Skin epidermis (tissue), 12 donors: ENCODE results near the gene GRM7.

Experiments used
- H3K27ac ChIP-seq, 21 experiments: fragments of 200-600 bp; sonication (generic) in 11 of 21; one replicate each; pipeline ENCODE4 v1.5.0; 2020; ENCODE audit warnings: mild to moderate bottlenecking in 3 of 21, inconsistent platforms in 2 of 21, moderate library complexity in 2 of 21
- H3K4me3 ChIP-seq, 7 experiments: fragments of 200-600 bp; sonication (generic) in 2 of 7; one replicate each; pipeline ENCODE4 v1.5.0; 2020; ENCODE audit warnings: inconsistent platforms in 2 of 7, mild to moderate bottlenecking in 2 of 7, moderate library complexity in 1 of 7

The GRM7 gene

DNA sequence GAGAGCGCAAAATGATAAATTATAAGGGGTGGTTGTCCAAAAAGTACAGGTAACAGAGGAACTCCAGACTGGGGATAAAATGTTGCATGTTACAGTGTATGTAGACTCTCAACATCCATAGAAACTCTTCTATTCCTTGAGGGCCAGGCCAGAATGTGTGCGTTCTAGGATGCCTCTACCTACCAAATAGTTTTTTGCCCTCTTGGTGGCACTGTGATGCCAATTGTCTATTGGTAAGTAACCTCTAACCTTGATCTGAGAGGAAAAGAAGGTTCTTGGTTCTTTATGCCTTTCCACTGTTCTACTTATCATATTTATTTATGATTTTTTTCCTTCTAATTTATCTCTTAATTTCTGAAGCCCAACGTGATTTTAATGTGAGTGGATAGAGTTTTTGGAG lies 424.6 kb downstream of the GRM7 start:
- no peak overlapping the region for H3K4me3 ChIP-seq
- no peak overlapping the region for H3K27ac ChIP-seq

DNA sequence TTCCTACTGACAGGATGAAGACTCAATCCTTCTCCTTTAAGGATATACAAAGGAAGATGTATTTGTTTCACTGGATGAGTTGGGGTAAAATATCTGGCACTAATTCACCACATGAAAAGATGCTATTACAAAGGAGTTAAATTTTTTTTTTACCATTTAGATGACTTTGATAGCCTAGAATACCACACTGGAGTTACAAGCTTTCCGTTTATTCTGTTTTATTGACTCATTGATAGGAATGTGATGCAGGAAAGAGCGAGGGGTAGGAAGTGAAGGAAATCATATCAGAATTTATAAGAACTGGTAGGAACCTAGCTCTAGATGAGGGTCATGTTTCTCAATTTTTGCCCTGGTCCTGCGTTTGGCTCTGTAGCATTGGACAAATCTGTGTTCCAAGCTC lies 427.2 kb downstream of the GRM7 start:
- no peak overlapping the region for H3K4me3 ChIP-seq

DNA sequence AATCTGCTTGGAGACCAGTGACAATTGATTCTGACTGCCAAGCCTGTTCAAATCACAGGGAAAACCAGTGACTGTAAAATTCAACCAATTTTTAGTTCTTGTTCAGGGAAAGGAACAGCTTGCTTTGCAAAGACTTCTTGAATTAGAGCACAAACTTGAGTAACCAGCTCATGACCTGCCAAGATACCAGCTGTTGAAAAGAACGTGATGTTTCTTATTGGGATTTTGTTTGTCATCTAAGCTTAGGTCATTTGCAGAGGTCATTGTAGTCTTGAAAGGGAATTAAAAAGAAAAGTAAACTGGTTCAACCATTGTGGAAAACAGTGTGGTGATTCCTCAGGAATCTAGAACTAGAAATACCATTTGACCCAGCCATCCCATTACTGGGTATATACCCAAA lies 428.2 kb downstream of the GRM7 start:
- no peak overlapping the region for H3K27ac ChIP-seq
- no peak overlapping the region for H3K4me3 ChIP-seq

More for the DNA sequence above, 427.2 kb downstream of the GRM7 start:
- no peak overlapping the region for H3K27ac ChIP-seq

DNA sequence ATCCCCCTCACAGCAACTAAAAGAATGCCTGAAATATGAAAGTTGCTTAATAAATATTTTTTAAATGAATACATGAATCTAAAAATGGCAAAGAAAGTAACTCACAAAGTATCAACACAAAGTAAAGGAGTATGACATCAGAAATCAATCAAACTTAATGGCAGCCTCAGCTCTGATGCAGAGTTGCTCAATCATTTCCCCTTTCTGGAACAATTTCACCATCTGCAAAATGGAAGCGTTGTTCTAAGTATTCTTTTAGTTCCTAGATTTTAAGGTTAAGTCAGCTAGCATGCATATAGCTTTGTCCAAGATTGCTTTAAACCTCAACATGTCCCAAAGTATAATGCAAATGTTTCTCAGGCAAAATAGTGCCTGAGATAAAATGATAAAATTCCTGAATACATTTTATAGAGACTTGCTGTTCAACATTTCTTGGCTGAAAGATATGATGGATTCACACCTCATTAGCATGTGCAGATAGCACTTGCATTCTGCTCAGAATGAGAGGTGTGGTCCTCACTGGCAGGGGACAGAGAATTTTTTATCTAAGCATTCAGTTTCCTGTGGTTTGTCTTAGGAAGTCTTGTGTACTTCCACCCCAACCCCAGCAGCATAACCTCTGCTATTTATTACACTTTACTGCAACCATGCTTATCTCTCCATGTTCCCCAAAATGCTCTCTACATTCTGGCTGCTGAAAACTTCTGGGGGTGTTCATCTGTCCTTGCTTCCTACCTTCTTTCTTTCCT lies 429.3 kb downstream of the GRM7 start:
- no peak overlapping the region for H3K27ac ChIP-seq
- H3K4me3 ChIP-seq = no peak overlapping the region

DNA sequence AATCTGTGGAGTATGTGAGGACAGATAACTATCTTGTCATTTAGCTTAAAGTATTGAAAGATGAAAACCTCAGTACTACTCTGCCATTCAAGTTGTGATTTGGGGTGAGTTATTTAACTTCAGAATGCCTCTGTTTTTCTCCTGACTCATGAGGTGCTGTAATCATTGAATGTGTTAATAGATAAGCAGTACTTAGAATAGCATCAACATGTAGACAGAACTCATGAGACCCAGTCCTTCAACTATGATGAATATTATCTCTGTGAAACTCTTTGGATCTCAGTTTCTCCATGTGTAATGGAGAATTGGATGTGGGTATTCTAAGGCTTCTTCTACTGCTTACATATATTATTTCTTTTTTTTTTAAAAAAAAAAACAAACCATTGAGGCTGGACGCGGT lies 431.4 kb downstream of the GRM7 start:
- Histone ChIP-seq H3K4me3 (no peak overlapping the region), H3K27ac (no peak overlapping the region)

DNA sequence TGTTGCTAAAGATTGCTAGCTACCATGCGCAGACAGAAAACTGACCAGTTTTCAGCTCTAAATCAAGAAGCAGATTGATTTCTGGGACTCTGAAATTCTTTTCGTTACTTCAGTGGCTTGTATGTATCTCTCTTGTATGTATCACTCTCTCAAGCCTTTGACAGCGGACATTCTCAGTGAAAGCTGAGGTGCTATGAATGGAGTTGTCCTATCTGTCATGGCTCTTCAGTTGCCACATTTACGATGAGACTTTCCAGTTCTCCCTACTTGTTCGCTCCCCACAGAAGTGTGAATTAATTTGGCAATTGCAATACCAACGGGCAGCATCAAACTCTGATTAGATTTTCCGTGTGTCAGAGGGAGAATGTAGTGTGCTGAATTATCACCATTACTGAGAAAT lies 432.4 kb downstream of the GRM7 start:
- no peak overlapping the region for H3K27ac ChIP-seq
- H3K4me3 ChIP-seq = no peak overlapping the region

DNA sequence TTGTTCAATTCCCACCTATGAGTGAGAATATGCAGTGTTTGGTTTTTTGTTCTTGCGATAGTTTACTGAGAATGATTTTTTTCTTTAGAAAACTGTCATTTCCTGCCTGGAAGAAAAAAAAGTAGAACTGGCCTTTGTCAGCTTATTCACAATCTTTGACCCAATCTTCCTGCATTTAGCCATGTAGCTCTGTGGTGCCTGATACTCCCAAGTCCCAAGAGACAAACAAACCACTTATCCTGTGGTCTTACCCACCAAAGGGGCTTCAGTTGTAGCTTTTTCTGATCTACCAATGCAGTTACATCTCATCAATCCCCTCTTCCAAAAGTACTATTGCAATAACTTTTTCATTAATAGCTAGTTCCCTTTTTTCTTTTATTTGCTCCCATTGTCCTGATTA lies 444.6 kb downstream of the GRM7 start:
- no peak overlapping the region for H3K27ac ChIP-seq

DNA sequence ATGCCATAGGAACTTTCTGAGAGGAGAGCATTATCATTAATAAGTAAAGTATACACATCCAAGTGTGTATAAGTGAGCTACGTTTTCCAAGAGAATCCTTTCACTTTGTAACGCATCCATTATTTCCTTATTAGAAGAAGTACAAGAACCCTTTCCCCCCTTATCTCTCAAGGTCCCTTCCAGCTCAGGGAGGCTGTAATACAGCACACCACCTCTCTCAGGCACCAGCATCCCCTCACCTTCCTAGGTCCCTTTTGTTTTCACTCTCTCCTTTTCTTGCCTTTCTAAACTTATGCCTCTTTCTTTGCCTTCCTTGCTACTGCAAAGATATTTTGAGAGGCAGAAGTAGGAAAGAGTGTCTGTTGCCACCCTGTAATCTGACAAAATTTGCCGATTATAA lies 446.0 kb downstream of the GRM7 start:
- H3K27ac ChIP-seq = no peak overlapping the region
- H3K4me3 ChIP-seq = no peak overlapping the region

More for the DNA sequence above, 444.6 kb downstream of the GRM7 start:
- no peak overlapping the region for H3K4me3 ChIP-seq

DNA sequence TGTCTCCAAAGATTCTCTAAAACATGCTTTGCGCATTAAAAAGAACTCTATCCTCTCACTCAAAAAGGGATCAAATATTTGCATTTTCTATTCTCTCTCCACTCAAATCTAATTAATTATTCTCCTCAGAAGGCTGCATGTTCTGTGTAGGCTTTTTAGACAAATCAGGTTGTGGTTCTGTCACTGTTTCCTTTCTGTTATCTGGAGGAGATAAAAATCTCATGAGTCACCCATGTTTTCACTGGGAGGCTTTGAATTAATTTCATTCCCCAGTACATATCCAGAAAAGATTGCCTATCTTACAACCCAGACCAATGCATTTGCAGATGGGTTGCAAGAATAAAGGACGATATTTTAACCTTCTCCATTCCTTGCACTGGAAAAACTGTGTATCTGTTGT lies 446.5 kb downstream of the GRM7 start:
- no peak overlapping the region for H3K27ac ChIP-seq
- H3K4me3 ChIP-seq = no peak overlapping the region

DNA sequence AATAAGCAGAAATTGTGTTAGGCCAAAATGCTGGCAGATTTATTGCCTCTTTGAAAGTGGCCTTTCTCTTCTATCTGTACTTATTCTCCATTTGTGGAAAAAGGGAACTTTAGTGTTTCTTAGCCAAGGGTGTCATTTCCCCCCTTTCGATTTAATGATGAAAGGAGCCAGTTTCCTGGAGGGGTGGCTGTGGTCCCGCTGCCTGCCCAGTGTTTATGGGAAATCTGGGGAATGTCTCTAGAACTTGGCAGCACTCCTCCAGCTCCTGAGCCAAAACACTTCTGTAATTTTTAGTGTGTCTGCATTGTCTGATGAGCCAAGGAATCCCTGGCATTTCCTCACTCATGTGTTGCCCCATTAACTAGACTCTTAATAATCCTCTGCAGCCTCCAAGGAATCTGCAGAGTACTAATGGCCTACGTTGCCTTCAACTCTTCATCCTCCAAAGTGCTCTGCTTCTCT lies 448.8 kb downstream of the GRM7 start:
- Histone ChIP-seq H3K27ac (peak overlapping the region in 1 of 21 experiments; percentile 4), H3K4me3 (no peak overlapping the region)

DNA sequence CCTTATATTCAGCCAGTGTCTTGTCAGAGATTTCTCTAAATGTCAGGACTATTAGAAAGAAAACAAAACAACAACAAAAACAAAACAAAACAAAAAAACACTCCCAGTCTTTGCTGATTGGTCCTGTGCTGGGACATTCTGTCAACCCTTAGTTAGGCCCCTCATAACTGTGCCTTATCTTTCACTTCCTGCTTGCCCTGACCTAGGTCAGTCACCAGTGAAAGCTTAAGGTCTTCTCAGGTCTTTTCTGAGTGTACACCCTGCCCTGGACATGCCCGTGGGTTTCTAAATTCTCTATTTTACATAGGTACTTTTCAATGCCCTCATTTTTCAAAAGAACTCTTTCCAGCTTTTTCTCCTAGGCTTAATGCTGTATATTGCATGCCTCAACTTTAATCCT lies 454.1 kb downstream of the GRM7 start:
- no peak overlapping the region for H3K4me3 ChIP-seq

DNA sequence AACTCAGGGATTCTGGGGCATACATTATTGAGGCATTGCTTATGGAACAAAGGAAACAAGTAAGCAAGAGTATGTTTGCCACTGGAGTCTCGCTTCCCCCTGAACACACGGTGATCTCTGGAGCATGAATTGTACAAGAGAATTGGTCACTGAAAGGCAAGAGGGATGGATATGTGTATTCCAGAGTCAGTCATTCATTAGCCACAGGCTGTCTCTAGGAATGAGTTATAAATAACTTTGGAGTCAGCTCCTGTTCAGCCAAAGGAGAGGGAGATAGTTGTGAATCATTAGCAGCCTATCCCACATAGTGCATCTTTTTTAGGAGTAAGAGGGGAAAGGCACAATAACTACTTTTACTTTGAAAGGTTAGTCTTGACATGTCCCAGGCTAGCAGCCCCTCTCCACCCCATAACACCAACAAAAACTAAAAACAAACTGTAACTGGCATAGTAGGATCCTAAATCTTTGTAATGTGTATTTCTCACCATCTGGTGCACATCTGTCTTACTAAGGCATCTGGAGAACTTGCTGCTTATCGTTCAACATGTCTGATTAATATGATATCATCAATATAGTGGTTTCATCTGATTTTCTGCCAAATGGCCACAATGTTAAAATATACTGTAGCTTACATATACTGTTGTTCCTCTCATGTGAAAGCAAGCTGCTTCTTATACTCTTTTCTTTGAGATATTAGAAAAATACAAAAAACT lies 462.2 kb downstream of the GRM7 start:
- H3K4me3 ChIP-seq = no peak overlapping the region
- no peak overlapping the region for H3K27ac ChIP-seq

More for the DNA sequence above, 454.1 kb downstream of the GRM7 start:
- no peak overlapping the region for H3K27ac ChIP-seq

DNA sequence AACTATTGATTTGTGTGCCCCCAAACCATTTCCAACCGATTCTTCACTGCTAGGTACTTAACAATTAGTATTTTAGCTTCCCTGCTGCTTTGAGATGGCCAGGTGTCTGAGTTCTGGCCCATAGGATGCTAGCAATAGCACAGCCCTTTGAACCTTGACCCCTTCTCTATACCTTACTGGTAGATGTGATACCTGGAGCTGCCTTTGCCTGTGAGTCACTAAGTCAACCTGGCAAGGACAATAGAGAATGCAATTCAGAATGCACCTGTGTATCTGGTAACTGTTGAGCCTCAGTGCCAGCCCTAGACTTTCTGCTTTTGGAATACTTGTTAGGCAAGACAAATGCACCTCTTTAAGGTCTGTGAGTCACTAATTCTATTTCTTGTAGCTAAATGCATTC lies 467.4 kb downstream of the GRM7 start:
- H3K27ac ChIP-seq = no peak overlapping the region
- no peak overlapping the region for H3K4me3 ChIP-seq

DNA sequence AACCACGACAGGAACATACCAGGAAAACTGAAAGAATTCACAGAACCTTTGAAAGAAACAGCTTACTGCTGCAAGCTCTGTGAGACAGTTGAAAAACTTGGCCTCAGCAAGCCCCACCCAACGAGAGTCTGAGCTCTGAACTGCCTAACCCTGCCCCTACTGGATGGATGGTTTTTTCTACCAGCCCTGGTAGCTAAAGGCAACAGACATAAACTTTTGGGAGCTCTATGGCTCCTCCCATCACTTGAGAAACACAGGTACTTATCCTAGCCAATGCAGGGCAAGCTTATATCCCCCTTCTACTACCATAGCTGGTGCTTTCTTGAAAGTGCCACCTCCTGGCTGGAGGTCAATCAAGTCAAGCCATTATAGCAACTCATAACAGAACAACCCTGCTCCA lies 471.8 kb downstream of the GRM7 start:
- Histone ChIP-seq H3K27ac (no peak overlapping the region), H3K4me3 (no peak overlapping the region)

DNA sequence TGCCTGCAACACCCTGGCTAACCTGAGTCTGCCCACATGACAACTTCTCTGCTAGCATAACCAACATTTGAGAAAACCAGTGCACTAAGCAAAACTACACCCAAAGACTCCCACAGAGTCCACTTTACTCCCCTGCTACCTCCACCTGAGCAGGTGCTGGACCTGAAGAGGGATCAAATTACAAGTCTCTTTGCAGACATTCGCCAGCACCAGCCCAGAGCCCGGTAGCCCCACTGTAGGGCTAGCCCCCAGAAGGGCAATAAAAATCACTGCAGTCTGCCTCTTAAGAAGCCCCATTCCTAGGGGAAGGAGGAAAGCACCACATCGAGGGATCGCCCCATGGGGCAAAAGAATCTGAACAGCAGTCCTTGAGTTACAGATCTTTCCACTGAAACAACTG lies 472.2 kb downstream of the GRM7 start:
- Histone ChIP-seq H3K27ac (no peak overlapping the region), H3K4me3 (no peak overlapping the region)

DNA sequence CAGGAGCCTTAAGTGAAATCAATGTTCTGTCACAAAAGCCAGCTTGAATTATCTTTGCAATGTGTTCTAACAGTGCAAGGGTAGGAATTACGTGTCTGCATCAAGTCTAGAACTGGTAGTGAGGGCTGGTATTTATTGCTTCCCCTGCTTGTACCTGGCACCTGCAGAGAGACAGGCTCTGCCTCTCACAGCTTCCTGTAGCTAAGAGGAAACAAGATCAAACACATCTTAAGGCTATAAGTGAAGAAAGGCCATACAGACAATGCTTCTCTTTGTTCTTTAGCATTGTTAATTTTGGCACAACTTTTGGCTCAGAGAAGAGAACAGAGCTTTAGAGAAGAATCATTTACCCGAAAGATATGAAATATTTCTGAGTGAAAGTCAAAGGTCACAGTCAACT lies 479.9 kb downstream of the GRM7 start:
- H3K27ac ChIP-seq = no peak overlapping the region
- no peak overlapping the region for H3K4me3 ChIP-seq

DNA sequence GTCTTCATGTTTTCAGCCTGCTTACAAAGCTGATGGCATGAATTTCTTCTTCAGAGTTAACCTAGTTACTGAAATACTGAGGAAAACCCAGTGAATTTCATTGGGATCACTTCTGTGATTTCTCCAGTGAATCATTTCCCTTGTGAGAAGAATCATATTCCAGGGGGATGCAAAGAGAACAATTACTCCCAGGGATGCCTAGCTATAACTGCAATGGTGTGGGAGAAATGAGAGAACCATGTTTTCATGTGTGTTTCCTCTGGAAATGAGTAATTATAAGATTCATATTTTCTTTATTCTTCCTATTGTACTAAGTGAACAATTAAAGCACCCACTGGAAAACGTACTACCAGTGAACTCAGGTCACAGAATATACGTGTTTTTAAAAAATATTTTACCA lies 485.4 kb downstream of the GRM7 start:
- Histone ChIP-seq H3K27ac (no peak overlapping the region), H3K4me3 (no peak overlapping the region)

DNA sequence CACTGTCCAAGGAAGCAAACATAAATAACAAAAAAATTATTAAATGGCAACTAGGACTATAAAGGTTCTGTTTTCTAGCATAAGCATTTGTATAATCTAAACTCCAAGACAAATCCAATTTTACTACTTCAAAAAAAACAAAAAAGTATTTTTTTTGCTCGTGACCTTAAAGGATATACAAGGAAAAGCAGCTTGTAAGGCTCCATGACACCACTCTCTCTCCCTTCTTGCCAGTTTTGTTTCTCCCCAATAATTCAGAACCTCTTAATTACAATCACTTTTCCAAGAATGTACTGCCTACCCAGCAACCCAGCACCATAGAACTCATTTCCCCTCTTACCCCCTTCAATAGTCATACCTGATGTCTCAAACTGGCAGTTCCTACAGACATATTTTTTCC lies 496.2 kb downstream of the GRM7 start:
- no peak overlapping the region for H3K4me3 ChIP-seq
- no peak overlapping the region for H3K27ac ChIP-seq

DNA sequence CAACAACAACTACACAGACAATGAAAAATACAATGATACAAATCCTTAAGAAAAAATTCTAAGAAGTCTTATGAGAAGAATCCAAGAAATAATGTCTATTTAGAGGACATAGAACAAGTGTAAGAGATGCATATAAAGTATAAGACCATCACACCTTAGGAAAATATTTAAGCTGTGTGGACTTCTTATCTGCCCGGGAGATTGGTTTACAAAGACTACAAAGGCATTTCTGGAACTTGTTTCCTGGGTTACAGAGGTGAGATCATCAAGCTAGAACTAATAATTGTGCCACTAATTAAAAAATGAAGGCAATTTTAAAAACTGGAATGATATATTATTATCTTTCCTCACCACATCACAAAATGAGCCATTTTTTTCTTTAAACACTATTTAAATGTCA lies 507.1 kb downstream of the GRM7 start:
- H3K27ac ChIP-seq = no peak overlapping the region
- no peak overlapping the region for H3K4me3 ChIP-seq

DNA sequence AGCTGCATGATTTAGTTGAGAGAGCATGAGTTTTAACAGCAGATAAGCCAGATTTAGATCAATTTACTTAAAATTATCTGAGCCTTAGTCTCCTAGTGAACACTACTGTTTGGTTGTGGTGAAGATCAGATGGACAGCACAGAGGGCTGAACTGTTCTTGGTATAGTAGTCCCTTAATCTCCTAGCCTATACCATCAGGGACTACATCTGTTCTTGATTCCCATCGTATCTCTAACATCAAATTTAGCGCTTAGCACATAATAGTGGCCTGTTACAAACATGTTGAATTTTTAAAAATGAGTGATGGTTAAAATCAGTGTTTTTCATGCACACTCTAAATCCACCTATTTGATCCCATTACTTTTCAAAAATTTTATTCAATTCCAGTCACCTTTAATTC lies 507.7 kb downstream of the GRM7 start:
- Histone ChIP-seq H3K27ac (no peak overlapping the region), H3K4me3 (no peak overlapping the region)
